ENCODE results near the gene MCM3AP.

Gene MCM3AP

DNA sequence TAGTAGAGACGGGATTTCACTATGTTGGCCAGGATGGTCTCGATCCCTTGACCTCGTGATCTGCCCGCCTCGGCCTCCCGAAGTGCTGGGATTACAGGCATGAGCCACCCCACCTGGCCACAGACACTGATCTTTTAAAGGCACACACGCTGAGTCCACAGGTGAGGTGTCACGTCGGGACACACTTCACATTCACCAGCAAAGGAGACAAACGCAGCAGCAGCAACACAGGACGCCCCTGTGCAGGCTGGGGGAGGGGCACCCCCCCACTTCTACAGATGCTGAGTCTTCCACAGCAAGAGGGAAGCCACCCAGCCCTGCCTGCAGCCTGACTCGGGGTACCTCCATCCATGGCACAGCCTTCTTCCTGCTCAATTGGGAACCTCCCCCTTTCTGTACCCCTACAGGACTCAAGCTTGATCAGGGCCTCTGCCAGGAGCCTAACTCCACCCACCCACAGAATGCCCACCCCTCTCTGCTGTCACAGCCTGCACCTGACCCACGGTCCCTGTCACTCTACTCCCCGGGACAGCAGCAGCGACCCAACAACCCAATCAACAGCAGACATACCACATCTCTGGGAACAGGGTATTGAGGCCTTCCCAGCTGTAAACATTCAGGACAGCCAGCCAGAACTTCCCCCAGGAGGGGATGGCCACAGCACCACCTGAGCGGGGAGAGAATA, 66.4 kb downstream of the MCM3AP start:
- Histone ChIP-seq H3K4me3 (no peak overlapping the region), H3K36me3 (ENCODE audit: insufficient read depth, low read length) (peaks cover 39% of the 10 kb centered on the region), H3K27ac (no peak overlapping the region), H3K9ac (ENCODE audit: insufficient read length) (no peak overlapping the region), H3K9me3 (ENCODE audit: low read depth, low read length) (no peaks in the 10 kb centered on the region)
- DNase-seq (ENCODE audit: low read depth, low spot score), result no peak
- no peak for TF ChIP-seq EZH2 (IDR thresholded peaks at IDR 0.05)
- TF ChIP-seq POLR2AphosphoS5 (IDR thresholded peaks at IDR 0.05; ENCODE audit: borderline replicate concordance, low read depth, low read length), result no peak
- no peak for TF ChIP-seq FOXP2 (optimal IDR thresholded peaks at IDR 0.05; ENCODE audit: control extremely low read depth, extremely low read length, insufficient read depth)

GRCh38 chr21:46217511-46218196, 67.8 kb downstream of the MCM3AP start:
- DNase-seq (ENCODE audit: low read depth, low spot score), result no peak
- Histone ChIP-seq H3K9me3 (ENCODE audit: low read depth, low read length) (no peaks in the 10 kb centered on the region), H3K4me3 (no peak overlapping the region), H3K36me3 (ENCODE audit: insufficient read depth, low read length) (peaks cover 36% of the 10 kb centered on the region), H3K27ac (no peak overlapping the region), H3K9ac (ENCODE audit: insufficient read length) (no peak overlapping the region)
- no peak for TF ChIP-seq FOXP2 (optimal IDR thresholded peaks at IDR 0.05; ENCODE audit: control extremely low read depth, extremely low read length, insufficient read depth)
- no peak for TF ChIP-seq EZH2 (IDR thresholded peaks at IDR 0.05)
- TF ChIP-seq POLR2AphosphoS5 (IDR thresholded peaks at IDR 0.05; ENCODE audit: borderline replicate concordance, low read depth, low read length), result no peak

DNA sequence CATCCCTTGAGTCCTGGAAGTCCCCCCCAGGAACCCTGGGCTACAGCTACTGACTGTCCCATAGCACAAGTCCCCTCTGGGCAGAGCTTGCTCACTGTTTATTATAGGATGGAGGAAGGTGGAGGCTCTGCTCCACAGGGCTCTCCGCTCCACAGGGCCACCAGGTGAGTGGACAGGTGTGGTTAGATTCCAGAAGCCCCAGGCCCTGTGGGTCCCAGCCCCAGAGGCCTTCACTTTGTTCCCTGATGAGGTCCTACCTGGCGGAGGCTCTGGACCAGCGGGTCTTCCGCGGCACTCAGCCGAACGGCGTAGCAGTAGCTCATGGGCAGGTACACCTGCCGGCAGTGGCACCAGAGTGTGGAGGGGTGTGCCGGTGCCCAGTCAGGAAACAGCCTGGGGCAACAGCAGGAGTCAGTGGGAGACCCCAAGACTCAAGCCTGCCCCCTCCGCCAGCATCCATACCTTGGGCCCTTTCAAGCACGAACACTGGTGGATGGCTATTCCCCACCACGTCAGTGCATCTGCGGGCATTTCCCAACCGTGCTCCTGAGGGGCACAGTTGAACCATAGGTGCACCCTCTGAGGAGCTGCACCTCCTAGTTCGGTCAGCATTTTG, 69.2 kb downstream of the MCM3AP start:
- Histone ChIP-seq H3K4me3 (no peak overlapping the region), H3K36me3 (ENCODE audit: insufficient read depth, low read length) (peaks cover 31% of the 10 kb centered on the region), H3K9ac (ENCODE audit: insufficient read length) (no peak overlapping the region), H3K27ac (no peak overlapping the region), H3K9me3 (ENCODE audit: low read depth, low read length) (no peaks in the 10 kb centered on the region)
- no peak for TF ChIP-seq POLR2AphosphoS5 (IDR thresholded peaks at IDR 0.05; ENCODE audit: borderline replicate concordance, low read depth, low read length)
- TF ChIP-seq EZH2 (IDR thresholded peaks at IDR 0.05), result no peak
- no peak for TF ChIP-seq FOXP2 (optimal IDR thresholded peaks at IDR 0.05; ENCODE audit: control extremely low read depth, extremely low read length, insufficient read depth)
- no peak for DNase-seq (ENCODE audit: low read depth, low spot score)

DNA sequence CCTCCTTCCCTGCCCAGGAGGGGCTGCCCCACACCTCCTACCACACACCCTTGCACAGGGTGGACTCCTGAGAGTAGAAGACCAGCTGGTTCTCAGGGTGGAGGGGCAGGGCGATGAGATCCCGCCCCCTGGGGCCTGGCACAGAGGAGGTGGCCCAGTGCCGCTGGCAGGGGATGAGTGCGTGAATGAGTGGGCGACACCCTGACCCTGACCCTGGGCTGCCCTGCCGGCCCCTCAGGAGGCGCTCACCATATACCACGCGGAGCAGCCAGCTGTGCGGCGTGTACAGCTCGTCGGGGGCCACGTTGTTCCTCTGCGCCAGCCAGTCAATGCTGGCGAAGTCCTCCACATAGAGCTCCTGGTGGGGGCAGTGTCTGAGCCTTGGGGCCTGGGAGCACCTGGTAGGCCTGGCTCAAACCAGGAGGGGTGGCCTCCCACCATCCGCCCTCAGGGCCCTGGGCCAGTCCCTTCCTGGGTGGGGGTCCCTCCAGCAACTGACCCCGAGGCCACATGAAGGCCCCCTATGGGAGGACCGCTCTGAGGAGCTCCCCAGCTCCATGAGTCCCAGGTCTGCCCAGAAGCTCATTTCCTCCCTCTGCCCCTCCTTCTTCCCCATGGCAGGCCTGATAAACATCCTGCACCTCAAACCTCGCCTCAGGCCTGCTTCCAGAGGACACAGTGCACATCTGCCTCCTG, 69.8 kb downstream of the MCM3AP start:
- H3K36me3 ChIP-seq (ENCODE audit: insufficient read depth, low read length), result peaks cover 30% of the 10 kb centered on the region
- no peak overlapping the region for H3K27ac ChIP-seq
- no peak overlapping the region for H3K4me3 ChIP-seq
- DNase-seq (ENCODE audit: low read depth, low spot score), result no peak
- H3K9ac ChIP-seq (ENCODE audit: insufficient read length), result no peak overlapping the region
- no peaks in the 10 kb centered on the region for H3K9me3 ChIP-seq (ENCODE audit: low read depth, low read length)
- TF ChIP-seq POLR2AphosphoS5 (IDR thresholded peaks at IDR 0.05; ENCODE audit: borderline replicate concordance, low read depth, low read length) (no peak), FOXP2 (optimal IDR thresholded peaks at IDR 0.05; ENCODE audit: control extremely low read depth, extremely low read length, insufficient read depth) (no peak), EZH2 (IDR thresholded peaks at IDR 0.05) (no peak)

- H3K36me3 ChIP-seq (ENCODE audit: insufficient read depth, low read length), result peaks cover 28% of the 10 kb centered on the region
- DNase-seq (ENCODE audit: low read depth, low spot score), result no peak
- H3K9ac ChIP-seq (ENCODE audit: insufficient read length), result no peak overlapping the region
- no peak overlapping the region for H3K4me3 ChIP-seq
- no peaks in the 10 kb centered on the region for H3K9me3 ChIP-seq (ENCODE audit: low read depth, low read length)
- H3K27ac ChIP-seq, result no peak overlapping the region
- TF ChIP-seq EZH2 (IDR thresholded peaks at IDR 0.05), result no peak
- TF ChIP-seq POLR2AphosphoS5 (IDR thresholded peaks at IDR 0.05; ENCODE audit: borderline replicate concordance, low read depth, low read length), result no peak
Observed at GRCh38 chr21:46214478-46215340, 70.7 kb downstream of the MCM3AP start.

- Histone ChIP-seq H3K27ac (no peak overlapping the region), H3K9ac (ENCODE audit: insufficient read length) (no peak overlapping the region), H3K36me3 (ENCODE audit: insufficient read depth, low read length) (peaks cover 28% of the 10 kb centered on the region; the same call in 1 of the 2 replicates)
Observed at GRCh38 chr21:46213620-46214286, 71.7 kb downstream of the MCM3AP start.

More at GRCh38 chr21:46213620-46214286, 71.7 kb downstream of the MCM3AP start:
- DNase-seq (ENCODE audit: low read depth, low spot score), result no peak
- TF ChIP-seq FOXP2 (optimal IDR thresholded peaks at IDR 0.05; ENCODE audit: control extremely low read depth, extremely low read length, insufficient read depth), result no peak
- TF ChIP-seq POLR2AphosphoS5 (IDR thresholded peaks at IDR 0.05; ENCODE audit: borderline replicate concordance, low read depth, low read length), result no peak
- TF ChIP-seq EZH2 (IDR thresholded peaks at IDR 0.05), result no peak
- H3K9me3 ChIP-seq (ENCODE audit: low read depth, low read length), result no peaks in the 10 kb centered on the region
- no peak overlapping the region for H3K4me3 ChIP-seq

Data from SK-N-MC (cell line).